Sigmoid colon (tissue), 7 donors: ENCODE results near the gene ENGASE. TPM values are rescaled to one million over a fixed set of nuclear protein-coding genes. Genes with fewer than 3 reads are reported as not detected.

ENCODE experiments used
- DNase-seq: peaks from one replicate; pipeline ENCODE4 v3.0.0-alpha.2; 2019
- H3K27ac ChIP-seq, 4 donors: fragments of 200-600 bp; sonication (generic); one replicate each; pipeline ENCODE4 v1.5.1; 2016 to 2019; ENCODE audit warnings: mild to moderate bottlenecking in 1 of 4
- H3K27me3 ChIP-seq, 3 donors: fragments of 200-600 bp; sonication (generic); one replicate each; pipeline ENCODE4 v1.5.1; 2019; ENCODE audit warnings: mild to moderate bottlenecking in 1 of 3
- H3K36me3 ChIP-seq, 4 donors: fragments of 200-600 bp; sonication (generic); one replicate each; pipeline ENCODE4 v1.5.1; 2016 to 2019
- H3K4me1 ChIP-seq, 4 donors: fragments of 200-600 bp; sonication (generic); one replicate each; pipeline ENCODE4 v1.5.1; 2017 to 2019
- H3K4me3 ChIP-seq, 4 donors: fragments of 200-600 bp; sonication (generic); one replicate each; pipeline ENCODE4 v1.5.1; 2017 to 2019; ENCODE audit warnings: mild to moderate bottlenecking in 2 of 4, moderate library complexity in 1 of 4
- H3K9me3 ChIP-seq, 4 donors: fragments of 200-600 bp in 3 of 4; sonication (generic) in 3 of 4; one replicate each; pipeline versions ENCODE4 v1.5.1 to v1.6.1; 2013 to 2019
- EP300 ChIP-seq, 4 donors: sonication (generic); formaldehyde crosslinking; IDR thresholded peaks; one replicate each; pipeline ENCODE4 v1.6.1; 2017; ENCODE audit warnings: antibody characterized with exemption in 4 of 4
- POLR2A ChIP-seq, 2 donors: fragments of 450-650 bp; IDR thresholded peaks; one replicate each; pipeline ENCODE4 v1.6.1; 2016; ENCODE audit warnings: antibody characterized with exemption in 2 of 2, mild to moderate bottlenecking in 2 of 2, moderate library complexity in 2 of 2
- POLR2AphosphoS5 ChIP-seq, 4 donors: sonication (generic); formaldehyde crosslinking; IDR thresholded peaks; one replicate each; pipeline ENCODE4 v1.6.1; 2017; ENCODE audit warnings: antibody characterized with exemption in 4 of 4
- WGBS, 2 donors: extraction: QIAGEN DNeasy Blood & Tissue Kit; methylation state at CpG; one replicate each; pipeline ENCODE4 v1.1.7; 2013; 5-methylcytosine and 5-hydroxymethylcytosine counted together
- intact Hi-C: fragments of 100-400 bp; cut with DNase I; formaldehyde crosslinking; loops from one replicate; pipeline ENCODE4 v1.15.1; 2023
- polyA plus RNA-seq, 3 donors: library from polyadenylated mRNA; stranded (reverse); fragments of 200-250 nt; gene quantifications; one replicate each; pipeline ENCODE4 v1.2.3, GENCODE V29; 2013
- total RNA-seq, 4 donors: library from RNA; depleted of rRNA; stranded (reverse); fragments of >200 nt; gene quantifications; one replicate each; pipeline ENCODE4 v1.1.0, GENCODE V29; 2016
- TF ChIP-seq, protein P1 (sequence below), 4 experiments: fragments of 450-650 bp in 3 of 4; fragments of 200-600 bp in 1 of 4; IDR thresholded peaks; one replicate each; pipeline ENCODE4 v1.5.1; 2016 to 2019; ENCODE audit warnings: antibody characterized with exemption in 4 of 4, mild to moderate bottlenecking in 3 of 4, moderate library complexity in 2 of 4
- donor health status: healthy with polysubstance abuse.
- donor health status: Bipolar disorder and iron deficiency.
- donor health status: healthy.

Gene ENGASE
- total and polyA plus RNA-seq, 7 donors = 7.2 to 55.9 (median 14.3) TPM

DNA sequence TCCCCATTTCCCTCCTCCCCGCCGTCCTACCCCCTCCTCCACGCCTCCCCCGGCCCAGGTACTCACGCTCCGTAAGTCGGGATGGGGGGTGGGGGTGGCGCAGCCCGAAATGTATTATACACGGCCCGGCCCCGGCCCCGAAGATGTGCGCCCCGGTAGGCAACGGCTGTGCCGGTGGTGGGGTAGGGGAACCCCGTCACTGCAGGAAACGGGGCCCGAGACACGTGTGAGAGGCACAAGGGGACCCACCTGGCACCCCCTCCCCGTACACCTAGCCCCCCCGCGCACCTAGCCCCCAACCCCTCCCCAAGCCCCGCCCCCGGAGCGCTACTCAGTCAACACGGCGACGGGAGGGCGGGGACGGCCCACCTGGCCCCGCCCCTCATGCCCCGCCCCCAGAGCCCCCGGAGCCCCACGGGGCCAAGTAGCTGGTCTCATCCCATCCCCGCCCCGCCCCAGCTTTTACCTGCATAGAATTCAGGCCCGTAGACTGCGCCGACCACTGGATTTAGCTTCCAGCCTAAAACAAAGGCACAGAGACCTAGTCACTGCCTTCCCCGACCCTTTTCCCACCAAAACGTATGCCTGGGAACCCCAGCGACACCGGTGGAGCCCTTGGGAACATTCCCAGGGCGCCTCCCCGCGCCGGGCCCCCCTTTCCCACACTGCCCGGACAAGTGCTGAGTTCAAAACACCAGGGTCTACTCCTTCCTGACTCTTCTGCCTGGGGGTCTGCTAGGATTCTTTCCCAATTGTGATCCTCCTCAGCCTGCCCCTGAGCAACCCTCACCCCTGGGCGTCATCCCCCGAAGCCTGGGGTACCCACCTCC is 22.8 kb downstream of the ENGASE start:
- no peak for DNase-seq
- no peak for TF ChIP-seq POLR2A (IDR thresholded peaks at IDR 0.05)
- TF ChIP-seq POLR2AphosphoS5 (IDR thresholded peaks at IDR 0.05) = no peak
- TF ChIP-seq EP300 (IDR thresholded peaks at IDR 0.05) = no peak
- TF ChIP-seq, protein P1, sequence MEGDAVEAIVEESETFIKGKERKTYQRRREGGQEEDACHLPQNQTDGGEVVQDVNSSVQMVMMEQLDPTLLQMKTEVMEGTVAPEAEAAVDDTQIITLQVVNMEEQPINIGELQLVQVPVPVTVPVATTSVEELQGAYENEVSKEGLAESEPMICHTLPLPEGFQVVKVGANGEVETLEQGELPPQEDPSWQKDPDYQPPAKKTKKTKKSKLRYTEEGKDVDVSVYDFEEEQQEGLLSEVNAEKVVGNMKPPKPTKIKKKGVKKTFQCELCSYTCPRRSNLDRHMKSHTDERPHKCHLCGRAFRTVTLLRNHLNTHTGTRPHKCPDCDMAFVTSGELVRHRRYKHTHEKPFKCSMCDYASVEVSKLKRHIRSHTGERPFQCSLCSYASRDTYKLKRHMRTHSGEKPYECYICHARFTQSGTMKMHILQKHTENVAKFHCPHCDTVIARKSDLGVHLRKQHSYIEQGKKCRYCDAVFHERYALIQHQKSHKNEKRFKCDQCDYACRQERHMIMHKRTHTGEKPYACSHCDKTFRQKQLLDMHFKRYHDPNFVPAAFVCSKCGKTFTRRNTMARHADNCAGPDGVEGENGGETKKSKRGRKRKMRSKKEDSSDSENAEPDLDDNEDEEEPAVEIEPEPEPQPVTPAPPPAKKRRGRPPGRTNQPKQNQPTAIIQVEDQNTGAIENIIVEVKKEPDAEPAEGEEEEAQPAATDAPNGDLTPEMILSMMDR (IDR thresholded peaks at IDR 0.05) = no peak
- peaks cover 0 to 25% (median 20%) of the 10 kb centered on the region in 4 donors for H3K4me1 ChIP-seq
- 11 to 13% methylated on average over 52 of the region's 52 CpGs for whole genome bisulfite sequencing, 2 donors
- intact Hi-C loops = no loop called here
- H3K9me3 ChIP-seq = no peaks in the 10 kb centered on the region
- peaks cover 0 to 41% (median 2%) of the 10 kb centered on the region in 4 donors for H3K36me3 ChIP-seq
- peaks cover 0 to 42% (median 0%) of the 10 kb centered on the region in 3 donors for H3K27me3 ChIP-seq
- H3K4me3 ChIP-seq = no peak overlapping the region
- H3K27ac ChIP-seq = peak overlapping the region in 1 of 4 donors; percentile 33

DNA sequence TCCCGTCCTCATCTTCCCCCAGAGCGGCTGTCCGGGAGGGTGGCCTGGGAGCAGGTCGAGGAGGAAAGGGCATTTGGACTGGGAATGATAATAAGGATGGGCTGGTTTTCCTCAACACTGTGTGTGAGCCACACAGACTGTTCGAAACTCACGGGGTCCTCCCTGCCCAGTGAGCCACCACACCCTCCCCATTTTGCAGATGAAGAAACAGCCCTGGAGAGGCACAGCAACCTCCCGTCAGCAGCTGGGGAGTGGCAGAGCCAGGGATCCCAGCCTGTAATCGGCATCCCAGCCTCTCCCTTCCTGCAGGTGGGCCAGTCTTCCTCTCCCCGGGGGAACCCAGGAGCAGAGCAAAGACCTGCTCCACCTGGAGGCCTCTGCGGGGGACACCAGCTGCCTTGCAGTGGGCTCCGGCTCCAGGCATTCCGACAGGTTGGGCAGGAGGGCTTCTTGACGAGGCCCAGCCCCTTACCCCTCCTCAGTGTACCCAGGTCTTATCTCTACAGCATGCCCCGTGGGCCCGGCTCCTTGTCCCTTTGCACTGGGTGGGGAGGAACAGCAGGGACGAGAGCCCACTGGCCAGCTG is 23.8 kb downstream of the ENGASE start:
- peaks cover 0 to 25% (median 20%) of the 10 kb centered on the region in 4 donors for H3K4me1 ChIP-seq
- no peak for DNase-seq
- intact Hi-C loops = no loop called here
- H3K27ac ChIP-seq = no peak overlapping the region
- H3K4me3 ChIP-seq = no peak overlapping the region
- no peaks in the 10 kb centered on the region for H3K9me3 ChIP-seq
- TF ChIP-seq, protein P1 (IDR thresholded peaks at IDR 0.05) = no peak
- TF ChIP-seq POLR2A (IDR thresholded peaks at IDR 0.05) (no peak), EP300 (IDR thresholded peaks at IDR 0.05) (no peak), POLR2AphosphoS5 (IDR thresholded peaks at IDR 0.05) (peak in 1 of 4 donors; percentile 12)
- WGBS, 2 donors = 15 to 45% methylated on average over 16 of the region's 16 CpGs
- H3K36me3 ChIP-seq = peaks cover 0 to 46% (median 2%) of the 10 kb centered on the region in 4 donors
- peaks cover 0 to 50% (median 0%) of the 10 kb centered on the region in 3 donors for H3K27me3 ChIP-seq

DNA sequence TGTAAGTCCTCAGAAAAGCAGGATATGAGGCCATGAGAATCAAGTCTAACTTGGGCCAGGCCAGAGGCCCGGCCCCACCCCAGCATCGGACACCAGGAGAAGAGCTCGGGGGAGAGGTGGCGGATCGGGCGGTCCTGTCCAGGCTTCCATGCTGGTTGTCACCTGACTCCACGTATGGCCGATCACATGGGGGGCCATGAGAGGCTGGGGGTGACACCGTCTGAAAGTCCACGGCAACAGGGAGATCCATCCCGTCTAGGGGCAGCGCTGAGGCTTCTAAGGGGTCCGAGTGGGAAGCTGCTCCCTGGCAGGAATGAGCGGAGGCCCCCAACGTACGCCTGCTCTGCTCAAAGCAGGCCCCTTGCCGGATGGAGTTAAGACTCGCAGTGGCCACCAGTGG is 25.8 kb downstream of the ENGASE start:
- intact Hi-C loops = no loop called here
- WGBS, 2 donors = 79 to 84% methylated on average over 18 of the region's 18 CpGs
- H3K4me3 ChIP-seq = no peak overlapping the region
- peaks cover 0 to 50% (median 2%) of the 10 kb centered on the region in 4 donors for H3K36me3 ChIP-seq
- TF ChIP-seq POLR2AphosphoS5 (IDR thresholded peaks at IDR 0.05) (no peak), POLR2A (IDR thresholded peaks at IDR 0.05) (no peak)
- TF ChIP-seq, protein P1 (IDR thresholded peaks at IDR 0.05) = no peak
- no peak for DNase-seq
- no peak overlapping the region for H3K27ac ChIP-seq
- no peaks in the 10 kb centered on the region for H3K9me3 ChIP-seq
- peaks cover 0 to 57% (median 0%) of the 10 kb centered on the region in 3 donors for H3K27me3 ChIP-seq
- peaks cover 0 to 25% (median 20%) of the 10 kb centered on the region in 4 donors for H3K4me1 ChIP-seq

DNA sequence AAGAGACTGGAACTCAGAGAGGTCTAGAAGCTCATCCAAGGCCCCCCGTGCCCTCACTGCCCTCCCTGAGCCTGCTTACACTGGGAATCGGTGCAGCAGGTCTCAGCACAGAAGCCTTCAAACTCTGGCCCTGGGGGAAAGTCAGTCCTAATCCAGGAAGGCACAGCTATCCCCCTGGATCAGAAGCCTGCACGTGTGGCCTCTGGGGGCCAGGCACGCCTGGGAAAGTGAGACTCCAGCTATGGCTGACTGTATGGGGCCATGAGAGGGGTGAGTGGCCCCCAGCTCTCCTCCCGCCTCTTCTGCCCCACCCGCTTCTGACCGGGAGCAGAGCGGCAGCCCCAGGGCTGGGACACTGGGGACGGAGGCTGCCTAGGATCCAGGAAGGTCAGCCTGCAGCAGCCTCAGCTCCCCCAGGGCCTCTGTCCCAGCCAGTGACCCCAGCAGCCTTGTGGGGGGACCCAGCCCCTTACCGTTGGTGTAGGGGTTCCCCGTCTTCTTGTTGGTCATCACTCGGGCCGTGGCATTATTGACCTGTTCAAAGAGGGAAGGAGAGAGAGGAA is 26.6 kb downstream of the ENGASE start:
- Histone ChIP-seq H3K27ac (no peak overlapping the region), H3K9me3 (no peaks in the 10 kb centered on the region), H3K36me3 (peaks cover 0 to 51% (median 2%) of the 10 kb centered on the region in 4 donors), H3K27me3 (peaks cover 0 to 57% (median 0%) of the 10 kb centered on the region in 3 donors), H3K4me1 (peaks cover 0 to 25% (median 20%) of the 10 kb centered on the region in 4 donors), H3K4me3 (no peak overlapping the region)
- WGBS, 2 donors = 33 to 66% methylated on average over 13 of the region's 13 CpGs
- TF ChIP-seq POLR2A (IDR thresholded peaks at IDR 0.05) (no peak), EP300 (IDR thresholded peaks at IDR 0.05) (no peak), POLR2AphosphoS5 (IDR thresholded peaks at IDR 0.05) (no peak)
- TF ChIP-seq, protein P1 (IDR thresholded peaks at IDR 0.05) = no peak
- intact Hi-C loops = no loop called here
- no peak for DNase-seq
